ENCODE results near the gene TAS2R43.

GRCh38 chr12:11133816-11134215 lies 41.7 kb upstream of the TAS2R43 start:
- TF ChIP-seq EZH2 (IDR thresholded peaks at IDR 0.05; ENCODE audit: borderline replicate concordance, low read depth, low read length, severe bottlenecking) (no peak), CTCF (IDR thresholded peaks at IDR 0.05; ENCODE audit: borderline replicate concordance, extremely low read depth, low read length, poor library complexity, severe bottlenecking) (no peak)

All from DND-41 (cell line).